GM18502 (cell line): ENCODE data around the gene SRSF3.
"Not testable (repeated sequence)": the region's sequence is repeated elsewhere in the genome, so short reads cannot be mapped to it uniquely, and the experiment has no call there.

Experiments
- ATAC-seq: cut with Tn5 transposase; IDR thresholded peaks from one replicate; pipeline ENCODE4 v1.9.1; 2021; ENCODE audit warnings: mild to moderate bottlenecking; ENCODE audit not compliant: unreplicated experiment, poor library complexity

Gene SRSF3

GRCh38 chr6:36639171-36639808 is 45.1 kb downstream of the SRSF3 start:
- no peak for ATAC-seq

GRCh38 chr6:36641543-36641942 is 47.4 kb downstream of the SRSF3 start:
- no peak for ATAC-seq

GRCh38 chr6:36642913-36643817 is 49.0 kb downstream of the SRSF3 start:
- ATAC-seq = no peak

GRCh38 chr6:36643977-36644376 is 49.8 kb downstream of the SRSF3 start:
- no peak for ATAC-seq

- no peak for ATAC-seq
These were observed 54.9 kb downstream of the SRSF3 start for GRCh38 chr6:36649086-36649485.

GRCh38 chr6:36649701-36650484 is 55.7 kb downstream of the SRSF3 start:
- no peak for ATAC-seq

- ATAC-seq = peak; percentile 59
These were observed 56.8 kb downstream of the SRSF3 start for GRCh38 chr6:36650848-36651478.

- no peak for ATAC-seq
These were observed 57.7 kb downstream of the SRSF3 start for GRCh38 chr6:36651659-36652379.

GRCh38 chr6:36654469-36654868 is 60.3 kb downstream of the SRSF3 start:
- ATAC-seq = not testable (repeated sequence)
